ENCODE data around the gene KCNH6.

The KCNH6 gene

DNA sequence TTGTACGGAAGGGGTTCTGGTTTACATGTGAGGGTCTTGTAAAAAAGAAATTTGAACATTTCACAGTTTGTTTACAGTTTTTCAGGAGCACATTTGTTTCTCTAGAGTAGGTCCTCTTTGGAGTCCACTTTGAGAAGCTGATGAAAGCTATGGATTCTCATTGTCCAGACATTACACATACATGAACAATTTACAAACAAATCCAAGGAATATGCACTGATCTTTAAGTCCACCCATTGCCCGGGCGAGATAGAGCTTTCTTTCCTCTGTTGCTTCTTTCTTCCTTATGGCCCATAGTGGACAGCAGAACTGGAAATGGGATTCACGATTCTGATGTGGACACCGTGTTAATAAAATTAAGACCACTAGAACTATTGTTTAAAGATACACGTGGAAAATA lies 29.1 kb downstream of the KCNH6 start:
- H3K27ac ChIP-seq (ENCODE audit: low read length), result peak overlapping the region; percentile 43; the same call in 1 of the 2 replicates

DNA sequence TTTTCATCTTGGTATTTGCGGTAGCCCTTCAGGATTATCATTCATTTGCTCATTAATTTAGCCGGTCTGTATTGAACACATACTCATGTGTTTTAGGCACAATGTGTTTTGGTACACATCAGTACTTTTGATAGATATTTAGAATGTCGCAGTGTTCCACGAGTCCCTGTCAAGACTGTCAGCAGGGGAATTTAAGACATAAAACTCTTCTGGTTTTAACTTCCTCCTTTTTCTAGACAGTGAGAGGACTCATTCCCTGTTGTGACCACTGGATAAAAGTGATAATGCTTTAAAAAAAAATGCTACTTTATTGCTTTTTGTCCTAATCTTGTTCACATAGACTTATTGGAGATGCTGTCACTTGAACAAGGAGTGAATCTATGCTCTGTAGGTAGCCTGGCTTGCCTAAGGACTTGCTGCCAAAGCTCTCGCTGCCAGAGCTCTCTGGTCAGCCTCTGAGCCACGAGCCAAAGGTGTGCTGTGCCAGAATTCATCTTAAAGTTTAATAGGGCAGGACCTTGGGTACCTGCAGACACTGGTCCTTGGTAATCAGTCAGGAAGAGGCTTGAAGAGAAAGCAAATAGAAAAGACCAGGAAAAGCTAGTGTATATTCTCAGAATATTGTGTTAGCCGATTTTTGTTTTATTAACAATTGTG lies 32.5 kb downstream of the KCNH6 start:
- Histone ChIP-seq H3K4me1 (ENCODE audit: insufficient read depth, low read length) (peaks cover 37% of the 10 kb centered on the region), H3K4me2 (ENCODE audit: insufficient read depth, low read length) (no peak overlapping the region), H3K27ac (ENCODE audit: low read length) (no peak overlapping the region), H3K9me3 (ENCODE audit: insufficient read depth, low read length, severe bottlenecking) (no peaks in the 10 kb centered on the region), H2AFZ (ENCODE audit: low read depth, low read length) (no peak overlapping the region), H4K20me1 (ENCODE audit: insufficient read depth, low read length) (peaks cover 84% of the 10 kb centered on the region), H3K36me3 (ENCODE audit: insufficient read depth, low read length) (peaks cover 27% of the 10 kb centered on the region), H3K79me2 (ENCODE audit: insufficient read depth, low read length) (peaks cover 98% of the 10 kb centered on the region), H3K9ac (ENCODE audit: low read depth, low read length) (no peak overlapping the region), H3K27me3 (ENCODE audit: insufficient read depth, low read length, poor library complexity) (no peaks in the 10 kb centered on the region), H3K4me3 (ENCODE audit: low read depth in 1 of 2, low read length in 2 of 2) (no peak overlapping the region)
- no peak for TF ChIP-seq EZH2 (IDR thresholded peaks at IDR 0.05; ENCODE audit: borderline replicate concordance, low read depth, low read length, severe bottlenecking)
- TF ChIP-seq, protein P1, sequence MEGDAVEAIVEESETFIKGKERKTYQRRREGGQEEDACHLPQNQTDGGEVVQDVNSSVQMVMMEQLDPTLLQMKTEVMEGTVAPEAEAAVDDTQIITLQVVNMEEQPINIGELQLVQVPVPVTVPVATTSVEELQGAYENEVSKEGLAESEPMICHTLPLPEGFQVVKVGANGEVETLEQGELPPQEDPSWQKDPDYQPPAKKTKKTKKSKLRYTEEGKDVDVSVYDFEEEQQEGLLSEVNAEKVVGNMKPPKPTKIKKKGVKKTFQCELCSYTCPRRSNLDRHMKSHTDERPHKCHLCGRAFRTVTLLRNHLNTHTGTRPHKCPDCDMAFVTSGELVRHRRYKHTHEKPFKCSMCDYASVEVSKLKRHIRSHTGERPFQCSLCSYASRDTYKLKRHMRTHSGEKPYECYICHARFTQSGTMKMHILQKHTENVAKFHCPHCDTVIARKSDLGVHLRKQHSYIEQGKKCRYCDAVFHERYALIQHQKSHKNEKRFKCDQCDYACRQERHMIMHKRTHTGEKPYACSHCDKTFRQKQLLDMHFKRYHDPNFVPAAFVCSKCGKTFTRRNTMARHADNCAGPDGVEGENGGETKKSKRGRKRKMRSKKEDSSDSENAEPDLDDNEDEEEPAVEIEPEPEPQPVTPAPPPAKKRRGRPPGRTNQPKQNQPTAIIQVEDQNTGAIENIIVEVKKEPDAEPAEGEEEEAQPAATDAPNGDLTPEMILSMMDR (IDR thresholded peaks at IDR 0.05; ENCODE audit: borderline replicate concordance, extremely low read depth, low read length, poor library complexity, severe bottlenecking), result no peak
- DNase-seq (no peak), ATAC-seq (ENCODE audit: insufficient read depth, low read depth) (no peak)

More for the DNA sequence above, 29.1 kb downstream of the KCNH6 start:
- peaks cover 27% of the 10 kb centered on the region for H3K36me3 ChIP-seq (ENCODE audit: insufficient read depth, low read length)
- peak overlapping the region in 1 of 2 experiments; percentile 62; a peak in 3 of 4 replicates for H3K4me3 ChIP-seq (ENCODE audit: low read depth in 1 of 2, low read length in 2 of 2)
- H4K20me1 ChIP-seq (ENCODE audit: insufficient read depth, low read length), result peaks cover 57% of the 10 kb centered on the region
- DNase-seq (no peak), ATAC-seq (ENCODE audit: insufficient read depth, low read depth) (no peak)
- peak overlapping the region; percentile 89 for H3K9ac ChIP-seq (ENCODE audit: low read depth, low read length)
- H3K27me3 ChIP-seq (ENCODE audit: insufficient read depth, low read length, poor library complexity), result no peaks in the 10 kb centered on the region
- H3K79me2 ChIP-seq (ENCODE audit: insufficient read depth, low read length), result peaks cover 82% of the 10 kb centered on the region
- H2AFZ ChIP-seq (ENCODE audit: low read depth, low read length), result no peak overlapping the region
- no peaks in the 10 kb centered on the region for H3K9me3 ChIP-seq (ENCODE audit: insufficient read depth, low read length, severe bottlenecking)
- H3K4me2 ChIP-seq (ENCODE audit: insufficient read depth, low read length), result peak overlapping the region; percentile 90
- H3K4me1 ChIP-seq (ENCODE audit: insufficient read depth, low read length), result peaks cover 49% of the 10 kb centered on the region
- TF ChIP-seq, protein P1 (IDR thresholded peaks at IDR 0.05; ENCODE audit: borderline replicate concordance, extremely low read depth, low read length, poor library complexity, severe bottlenecking), result no peak
- TF ChIP-seq EZH2 (IDR thresholded peaks at IDR 0.05; ENCODE audit: borderline replicate concordance, low read depth, low read length, severe bottlenecking), result no peak

DNA sequence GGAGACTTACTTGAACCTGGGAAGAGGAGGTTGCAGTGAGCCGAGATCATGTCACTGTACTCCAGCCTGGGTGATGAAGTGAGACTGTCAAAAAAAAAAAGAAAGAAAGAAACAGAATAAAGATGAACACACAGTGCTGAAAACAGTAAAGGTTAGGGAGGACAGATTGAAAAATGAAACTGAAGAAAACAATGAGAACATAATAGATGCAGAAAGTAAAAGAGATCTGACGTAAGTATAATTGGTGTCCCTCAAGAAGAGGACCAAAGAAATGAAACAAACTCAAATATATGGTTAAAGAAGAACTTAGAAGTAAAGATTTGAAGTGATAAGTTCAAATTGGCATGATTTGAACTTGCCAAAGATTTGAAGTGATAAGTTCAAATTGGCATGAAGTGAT lies 34.3 kb downstream of the KCNH6 start:
- peaks cover 98% of the 10 kb centered on the region for H3K79me2 ChIP-seq (ENCODE audit: insufficient read depth, low read length)
- no peak overlapping the region for H3K9ac ChIP-seq (ENCODE audit: low read depth, low read length)
- peaks cover 84% of the 10 kb centered on the region for H4K20me1 ChIP-seq (ENCODE audit: insufficient read depth, low read length)
- no peak overlapping the region for H3K4me3 ChIP-seq (ENCODE audit: low read depth in 1 of 2, low read length in 2 of 2)
- TF ChIP-seq, protein P1 (IDR thresholded peaks at IDR 0.05; ENCODE audit: borderline replicate concordance, extremely low read depth, low read length, poor library complexity, severe bottlenecking), result no peak
- H3K4me1 ChIP-seq (ENCODE audit: insufficient read depth, low read length), result peaks cover 26% of the 10 kb centered on the region
- H3K27ac ChIP-seq (ENCODE audit: low read length), result no peak overlapping the region
- DNase-seq, result no peak
- no peak for ATAC-seq (ENCODE audit: insufficient read depth, low read depth)
- H3K4me2 ChIP-seq (ENCODE audit: insufficient read depth, low read length), result no peak overlapping the region
- no peaks in the 10 kb centered on the region for H3K9me3 ChIP-seq (ENCODE audit: insufficient read depth, low read length, severe bottlenecking)
- H3K27me3 ChIP-seq (ENCODE audit: insufficient read depth, low read length, poor library complexity), result no peaks in the 10 kb centered on the region
- H2AFZ ChIP-seq (ENCODE audit: low read depth, low read length), result no peak overlapping the region
- peaks cover 25% of the 10 kb centered on the region for H3K36me3 ChIP-seq (ENCODE audit: insufficient read depth, low read length)

Measured in DND-41 (cell line).